Pancreas (tissue), 10 donors: ENCODE results near the gene THBS3. TPM values are rescaled to one million over a fixed set of nuclear protein-coding genes. Genes with fewer than 3 reads are reported as not detected.
"Not testable (repeated sequence)": the region's sequence is repeated elsewhere in the genome, so short reads cannot be mapped to it uniquely, and the experiment has no call there.

Experiments
- ATAC-seq, 4 donors: fragments of 200-7000 bp; cut with Tn5 transposase; one replicate each; pipeline versions ENCODE4 v1.8.0 to v1.9.1; 2020; ENCODE audit warnings: mild to moderate bottlenecking in 4 of 4, moderate library complexity in 4 of 4
- DNase-seq, 6 donors: peaks; one replicate each; pipeline ENCODE4 v3.0.0-alpha.2; 2020
- FAIRE-seq: peaks from 2 replicates; lab custom pipeline; 2012; peaks lifted over from hg19 to GRCh38; lab: Jason Lieb, UNC
- H3K27ac ChIP-seq, 4 donors: fragments of 200-600 bp; sonication (generic); 1 replicate in 3 of 4; 2 replicates in 1 of 4; pipeline versions ENCODE4 v1.5.0 to v1.8.0; 2020
- H3K27me3 ChIP-seq, 4 donors: fragments of 200-600 bp; one replicate each; pipeline ENCODE4 v1.8.0; 2021
- H3K36me3 ChIP-seq, 3 donors: fragments of 200-600 bp; sonication (generic) in 1 of 3; one replicate each; pipeline versions ENCODE4 v1.5.0 to v1.8.0; 2020 to 2021
- H3K4me1 ChIP-seq, 3 donors: fragments of 200-600 bp; one replicate each; pipeline ENCODE4 v1.8.0; 2021
- H3K4me3 ChIP-seq, 4 donors: fragments of 200-600 bp; sonication (generic) in 2 of 4; one replicate each; pipeline versions ENCODE4 v1.5.0 to v1.8.0; 2020 to 2021
- H3K9me3 ChIP-seq, 4 donors: fragments of 200-600 bp; one replicate each; pipeline ENCODE4 v1.8.0; 2021
- WGBS, 2 donors: extraction: QIAGEN DNeasy Blood & Tissue Kit; methylation state at CpG; one replicate each; pipeline ENCODE4 v1.1.7; 2013; 5-methylcytosine and 5-hydroxymethylcytosine counted together
- intact Hi-C, 3 donors: fragments of 100-400 bp; cut with DNase I; formaldehyde crosslinking; loops; one replicate each; pipeline versions ENCODE4 v1.11.1 to v1.14.2; 2022
- polyA plus RNA-seq, 2 donors: library from polyadenylated mRNA; stranded (reverse); fragments of 200-250 nt; gene quantifications; one replicate each; pipeline ENCODE4 v1.2.3, GENCODE V29; 2013
- total RNA-seq, 6 donors: library from RNA; stranded (reverse); fragmentation: NEBNext Ultra II Directional in 4 of 6; extraction: Animal tissue kit (Norgen Biotek cat#: 25700) in 4 of 6; gene quantifications; one replicate each; pipeline versions ENCODE4 v1.2.1 to v1.2.4, GENCODE V29; 2021 to 2023
- TF ChIP-seq, protein P1 (sequence below), 4 donors: fragments of 200-600 bp; sonication (generic) in 3 of 4; IDR thresholded peaks; one replicate each; pipeline versions ENCODE4 v1.5.0 to v1.8.0; 2021; ENCODE audit warnings: antibody characterized with exemption in 4 of 4
- donor health status: healthy with polysubstance abuse.
- donor health status: DM: no; HTN: no; CAD: no; lungs with moderate emphysema.
- donor health status: DM: no; HTN: no; CAD: no.
- donor health status: control.
- donor health status: control.
- donor health status: Bipolar disorder and iron deficiency.
- donor health status: DM: yes; HTN: yes; CAD: no.
- donor health status: DM: no; HTN: no; CAD: no.
- donor health status: DM: no; HTN: no; CAD: no.
- donor health status: DM: yes; HTN: yes; CAD: no.

The THBS3 gene
- total and polyA plus RNA-seq, 8 donors, result 9.9 to 78.6 (median 17.3) TPM

DNA sequence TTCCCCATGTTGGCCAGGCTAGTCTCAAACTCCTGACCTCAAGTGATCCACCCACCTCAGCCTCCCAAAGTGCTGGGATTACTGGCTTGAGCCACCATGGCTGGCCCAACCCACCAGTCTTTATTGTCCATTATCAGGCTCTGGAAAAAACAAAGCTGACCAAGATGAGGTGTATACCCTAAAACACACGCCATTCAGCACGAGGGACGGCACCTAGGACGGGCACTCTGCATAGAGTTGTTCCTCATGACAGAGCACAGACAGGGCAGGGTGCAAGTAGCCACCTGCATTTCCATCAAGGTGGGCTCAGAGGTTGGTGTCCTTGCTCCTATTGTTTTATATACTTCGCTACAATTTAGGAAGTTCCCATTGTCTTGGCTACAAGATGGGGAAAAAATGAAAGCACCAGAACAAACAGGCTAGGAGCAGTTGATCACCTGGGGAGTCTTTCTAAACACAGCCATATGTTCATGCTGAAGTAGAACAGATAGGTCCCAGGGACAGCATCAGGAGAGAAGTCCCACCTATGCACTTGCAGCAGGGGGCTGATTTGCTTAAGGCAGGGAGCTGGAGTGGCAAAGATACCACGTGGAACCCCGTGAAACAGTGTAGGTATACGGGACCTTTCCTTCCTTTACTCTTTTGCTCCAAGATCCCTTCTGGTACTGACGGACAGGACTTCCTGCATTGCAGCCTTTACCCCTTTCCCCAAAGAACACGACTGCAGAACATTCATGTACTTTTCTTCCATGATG lies 39.1 kb downstream of the THBS3 start:
- DNase-seq (no peak), ATAC-seq (no peak), FAIRE-seq (no peak)
- H3K36me3 ChIP-seq, result no peaks in the 10 kb centered on the region
- H3K4me1 ChIP-seq, result peaks cover 0 to 10% (median 6%) of the 10 kb centered on the region in 3 donors
- 79 to 83% methylated on average over 10 of the region's 10 CpGs for WGBS, 2 donors
- H3K4me3 ChIP-seq, result no peak overlapping the region
- H3K27ac ChIP-seq, result no peak overlapping the region
- TF ChIP-seq, protein P1, sequence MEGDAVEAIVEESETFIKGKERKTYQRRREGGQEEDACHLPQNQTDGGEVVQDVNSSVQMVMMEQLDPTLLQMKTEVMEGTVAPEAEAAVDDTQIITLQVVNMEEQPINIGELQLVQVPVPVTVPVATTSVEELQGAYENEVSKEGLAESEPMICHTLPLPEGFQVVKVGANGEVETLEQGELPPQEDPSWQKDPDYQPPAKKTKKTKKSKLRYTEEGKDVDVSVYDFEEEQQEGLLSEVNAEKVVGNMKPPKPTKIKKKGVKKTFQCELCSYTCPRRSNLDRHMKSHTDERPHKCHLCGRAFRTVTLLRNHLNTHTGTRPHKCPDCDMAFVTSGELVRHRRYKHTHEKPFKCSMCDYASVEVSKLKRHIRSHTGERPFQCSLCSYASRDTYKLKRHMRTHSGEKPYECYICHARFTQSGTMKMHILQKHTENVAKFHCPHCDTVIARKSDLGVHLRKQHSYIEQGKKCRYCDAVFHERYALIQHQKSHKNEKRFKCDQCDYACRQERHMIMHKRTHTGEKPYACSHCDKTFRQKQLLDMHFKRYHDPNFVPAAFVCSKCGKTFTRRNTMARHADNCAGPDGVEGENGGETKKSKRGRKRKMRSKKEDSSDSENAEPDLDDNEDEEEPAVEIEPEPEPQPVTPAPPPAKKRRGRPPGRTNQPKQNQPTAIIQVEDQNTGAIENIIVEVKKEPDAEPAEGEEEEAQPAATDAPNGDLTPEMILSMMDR (IDR thresholded peaks at IDR 0.05), result no peak
- intact Hi-C loops, result loop anchor here in 2 of 3 donors (5.0 to 10.0 kb wide), 2 partner anchors 64 to 76 kb away; no protein-coding TSS in a partner anchor
- no peaks in the 10 kb centered on the region for H3K27me3 ChIP-seq
- no peaks in the 10 kb centered on the region for H3K9me3 ChIP-seq

- not testable (repeated sequence) for H3K9me3 ChIP-seq, H3K27ac ChIP-seq, DNase-seq, H3K4me3 ChIP-seq, FAIRE-seq, H3K27me3 ChIP-seq, H3K36me3 ChIP-seq, ATAC-seq
- WGBS, 2 donors, result 34 to 38% methylated on average over 4 of the region's 4 CpGs
- intact Hi-C loops, result loop anchor here in 2 of 3 donors (5.0 to 10.0 kb wide), 2 partner anchors 63 to 76 kb away; no protein-coding TSS in a partner anchor
- peaks cover 0 to 10% (median 6%) of the 10 kb centered on the region in 3 donors for H3K4me1 ChIP-seq
These were observed 39.6 kb downstream of the THBS3 start for GRCh38 chr1:155168105-155168445.

DNA sequence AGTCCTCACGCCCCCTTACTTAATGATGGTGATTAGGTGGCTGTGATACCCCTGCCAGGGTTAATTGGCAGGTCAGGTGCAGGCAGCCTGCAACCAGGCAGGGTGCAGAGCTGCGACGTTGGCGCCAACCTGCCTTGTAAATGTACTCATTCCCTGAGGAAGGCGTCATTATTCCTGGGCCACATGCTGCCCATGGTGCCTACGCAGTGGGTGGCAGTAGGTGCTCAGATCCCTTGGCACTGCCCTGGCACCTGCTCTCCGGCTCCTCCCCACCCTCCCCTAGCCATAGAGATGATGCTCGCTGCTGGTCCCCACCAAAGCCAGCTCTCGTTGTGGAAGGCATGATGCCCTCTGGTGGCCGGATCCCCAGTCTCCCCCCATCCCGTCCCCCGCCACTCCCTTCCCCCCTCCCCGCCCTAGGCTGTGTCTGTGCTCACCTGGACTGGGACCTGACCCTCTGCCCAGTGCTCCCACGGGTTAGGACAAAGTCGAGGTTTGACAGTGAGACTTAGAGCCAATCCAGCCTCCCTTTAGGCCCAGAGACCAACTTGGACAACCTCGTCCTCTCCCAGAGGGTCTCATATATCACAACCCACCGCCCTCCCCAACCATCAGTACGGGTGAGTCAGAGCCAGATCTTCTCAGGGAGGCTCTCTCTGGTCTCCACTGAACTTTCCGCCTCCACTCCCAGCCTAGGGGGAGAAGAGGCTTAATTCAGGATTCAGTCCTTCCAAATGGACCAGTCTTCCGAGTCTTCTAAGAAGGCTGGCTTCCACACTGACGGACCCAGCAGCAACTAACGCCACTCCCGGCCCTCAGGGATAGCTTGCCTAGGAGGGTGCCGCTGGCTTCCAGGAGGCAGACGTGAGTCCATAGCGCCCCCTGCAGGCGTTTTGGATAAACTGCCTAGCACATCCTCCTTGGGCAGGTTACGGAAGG lies 40.3 kb downstream of the THBS3 start:
- Histone ChIP-seq H3K9me3 (no peaks in the 10 kb centered on the region), H3K36me3 (no peaks in the 10 kb centered on the region), H3K27me3 (no peaks in the 10 kb centered on the region), H3K4me1 (peaks cover 0 to 10% (median 6%) of the 10 kb centered on the region in 3 donors), H3K27ac (peak overlapping the region in 1 of 4 donors; percentile 12), H3K4me3 (no peak overlapping the region)
- intact Hi-C loops, result loop anchor here (2.0 to 10.0 kb wide), 3 partner anchors 63 to 77 kb away; no protein-coding TSS in a partner anchor
- peak; percentile 74 to 95 (median 89) for DNase-seq
- 6% methylated on average over 28 of the region's 28 CpGs for WGBS, 2 donors
- ATAC-seq, result peak; percentile 87 to 91 (median 89)
- no peak for FAIRE-seq
- TF ChIP-seq, protein P1 (IDR thresholded peaks at IDR 0.05), result peak; percentile 65 to 95 (median 90)

DNA sequence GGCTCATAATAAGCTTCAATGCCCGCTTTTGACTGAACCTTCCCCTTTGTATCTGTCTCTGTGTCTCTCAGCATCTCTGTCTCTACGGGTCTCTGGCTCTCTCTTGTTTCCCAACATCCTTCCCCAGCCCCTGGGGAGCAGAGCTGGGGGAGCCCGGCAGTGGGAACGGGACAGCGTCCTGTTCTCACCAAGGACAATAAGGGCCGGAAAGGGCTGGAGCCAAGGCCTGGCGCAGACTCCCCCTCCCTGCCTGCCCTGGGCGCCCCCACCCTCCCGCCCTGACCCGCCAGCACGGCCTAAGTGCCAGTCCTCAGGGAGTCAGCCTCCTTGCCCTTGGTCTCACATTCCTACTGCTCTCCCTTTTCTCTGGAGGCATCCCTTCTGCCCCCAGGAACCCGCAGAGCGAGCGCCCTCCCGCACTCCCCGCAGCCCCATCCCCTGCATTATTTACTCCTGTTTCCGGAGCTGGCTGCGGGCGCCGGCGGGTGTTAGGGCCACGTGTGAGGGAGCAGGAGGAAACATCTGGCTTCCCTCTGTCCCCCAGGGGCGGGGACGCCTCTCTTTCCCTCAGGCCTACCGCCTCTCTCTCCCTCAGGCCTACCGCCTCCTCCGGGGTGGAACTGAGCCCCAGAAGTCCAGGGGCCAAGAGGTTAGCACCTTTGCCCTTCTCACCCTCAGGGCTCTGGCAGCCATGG lies 41.1 kb downstream of the THBS3 start:
- no peaks in the 10 kb centered on the region for H3K9me3 ChIP-seq
- no peak overlapping the region for H3K27ac ChIP-seq
- FAIRE-seq, result no peak
- peaks cover 0 to 3% (median 3%) of the 10 kb centered on the region in 3 donors for H3K4me1 ChIP-seq
- no peaks in the 10 kb centered on the region for H3K36me3 ChIP-seq
- H3K27me3 ChIP-seq, result no peaks in the 10 kb centered on the region
- H3K4me3 ChIP-seq, result no peak overlapping the region
- WGBS, 2 donors, result 56 to 63% methylated on average over 26 to 27 of the region's 27 CpGs
- peak in 1 of 6 donors; percentile 50 for DNase-seq
- intact Hi-C loops, result loop anchor here (2.0 to 10.0 kb wide), 3 partner anchors 62 to 76 kb away; no protein-coding TSS in a partner anchor
- ATAC-seq, result peak in 3 of 4 donors; percentile 2 to 21 (median 2)
- TF ChIP-seq, protein P1 (IDR thresholded peaks at IDR 0.05), result no peak
